ENCODE results near the gene ADGRA1.

The ADGRA1 gene

GRCh38 chr10:133060022-133060421 lies 27.7 kb upstream of the ADGRA1 start:
- DNase-seq (ENCODE audit: low read depth), result no peak
- no peak for TF ChIP-seq CTCF (IDR thresholded peaks at IDR 0.05; ENCODE audit: low read depth, low read length, missing control alignments)
- in situ Hi-C loops (cut with HindIII; ENCODE audit: low sequenced_read_pairs), result no loop called here

GRCh38 chr10:133060466-133060865 lies 27.3 kb upstream of the ADGRA1 start:
- no peak for TF ChIP-seq CTCF (IDR thresholded peaks at IDR 0.05; ENCODE audit: low read depth, low read length, missing control alignments)
- in situ Hi-C loops (cut with HindIII; ENCODE audit: low sequenced_read_pairs), result no loop called here
- no peak overlapping the region for H3K4me3 ChIP-seq (ENCODE audit: low read depth, low read length)
- DNase-seq (ENCODE audit: low read depth), result no peak

More at GRCh38 chr10:133060022-133060421, 27.7 kb upstream of the ADGRA1 start:
- no peak overlapping the region for H3K4me3 ChIP-seq (ENCODE audit: low read depth, low read length)

- in situ Hi-C loops (cut with HindIII; ENCODE audit: low sequenced_read_pairs), result no loop called here
These were observed 26.8 kb upstream of the ADGRA1 start for GRCh38 chr10:133060881-133061280.

DNA sequence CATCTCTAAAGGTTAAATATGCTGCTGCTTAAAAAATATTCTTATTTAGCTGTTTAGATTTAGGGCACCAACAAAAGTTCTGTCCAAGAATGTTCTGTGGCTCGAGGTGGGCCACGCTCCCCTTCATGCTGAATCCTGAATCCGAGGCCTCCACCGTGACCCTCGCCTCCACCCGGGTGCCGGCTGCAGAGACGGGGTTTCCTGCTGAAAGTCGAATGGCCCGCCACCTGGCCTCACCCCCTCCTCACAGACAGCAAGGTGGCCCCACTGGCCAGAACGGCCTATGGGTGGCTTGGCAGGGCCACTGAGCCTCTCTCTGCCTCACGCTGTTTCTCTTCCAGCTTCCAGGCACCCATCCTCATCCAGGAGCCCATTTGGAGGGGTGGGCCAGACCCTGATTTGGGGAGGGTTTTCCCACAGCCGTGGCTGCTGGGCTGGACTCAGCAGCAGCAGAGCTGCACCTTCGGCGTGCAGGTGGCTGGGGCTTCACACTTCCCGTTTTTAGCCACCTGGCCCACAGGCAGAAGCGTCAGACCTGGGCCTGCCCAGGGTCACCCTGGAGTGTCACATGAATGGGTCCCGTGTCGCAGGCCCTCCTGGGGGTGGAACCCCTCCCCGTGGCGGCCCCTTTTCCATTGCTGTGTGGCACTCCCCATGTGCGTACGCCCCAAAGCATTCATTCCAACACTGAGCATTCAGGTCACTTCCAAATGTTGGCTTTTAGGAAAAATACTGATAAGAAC lies 26.3 kb upstream of the ADGRA1 start:
- TF ChIP-seq CTCF (IDR thresholded peaks at IDR 0.05; ENCODE audit: low read depth, low read length, missing control alignments), result no peak
- in situ Hi-C loops (cut with HindIII; ENCODE audit: low sequenced_read_pairs), result no loop called here
- no peak for DNase-seq (ENCODE audit: low read depth)
- H3K4me3 ChIP-seq (ENCODE audit: low read depth, low read length), result no peak overlapping the region

More at GRCh38 chr10:133060881-133061280, 26.8 kb upstream of the ADGRA1 start:
- no peak overlapping the region for H3K4me3 ChIP-seq (ENCODE audit: low read depth, low read length)
- DNase-seq (ENCODE audit: low read depth), result no peak
- no peak for TF ChIP-seq CTCF (IDR thresholded peaks at IDR 0.05; ENCODE audit: low read depth, low read length, missing control alignments)

DNA sequence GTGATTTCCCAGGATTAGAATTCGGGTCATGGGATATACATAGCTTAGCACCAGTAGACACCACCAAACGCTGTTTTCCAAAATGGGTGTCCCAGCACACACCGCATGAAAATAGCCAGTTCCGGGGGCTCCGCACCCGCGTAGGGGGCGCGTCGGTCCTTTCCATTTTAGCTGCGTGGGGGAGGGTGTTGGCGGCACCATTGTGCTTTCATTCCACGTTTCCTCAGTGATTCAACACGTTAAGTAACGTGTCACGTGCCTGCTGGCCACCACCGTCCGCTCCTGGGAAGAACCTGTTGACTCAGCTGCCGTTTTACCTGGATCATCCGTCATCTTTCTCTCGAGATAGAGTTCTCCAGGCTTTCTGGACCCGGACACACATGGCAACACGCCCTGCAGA lies 25.6 kb upstream of the ADGRA1 start:
- DNase-seq (ENCODE audit: low read depth), result no peak
- in situ Hi-C loops (cut with HindIII; ENCODE audit: low sequenced_read_pairs), result no loop called here
- no peak for TF ChIP-seq CTCF (IDR thresholded peaks at IDR 0.05; ENCODE audit: low read depth, low read length, missing control alignments)
- no peak overlapping the region for H3K4me3 ChIP-seq (ENCODE audit: low read depth, low read length)

GRCh38 chr10:133062635-133063034 lies 25.1 kb upstream of the ADGRA1 start:
- in situ Hi-C loops (cut with HindIII; ENCODE audit: low sequenced_read_pairs), result no loop called here
- no peak for TF ChIP-seq CTCF (IDR thresholded peaks at IDR 0.05; ENCODE audit: low read depth, low read length, missing control alignments)
- H3K4me3 ChIP-seq (ENCODE audit: low read depth, low read length), result no peak overlapping the region
- no peak for DNase-seq (ENCODE audit: low read depth)
